Measurements from ENCODE around the gene FAM107B. TPM values are rescaled to one million over a fixed set of nuclear protein-coding genes. Genes with fewer than 3 reads are reported as not detected.

The FAM107B gene
- total and polyA plus RNA-seq, 4 donors, result 38.4 to 85.4 (median 68.9) TPM

GRCh38 chr10:14815681-14816080 lies 41.0 kb upstream of the FAM107B start:
- WGBS, 2 donors, result 82 to 83% methylated on average over 6 of the region's 6 CpGs
- no peaks in the 10 kb centered on the region for H3K36me3 ChIP-seq (ENCODE audit: control insufficient read depth in 4 of 4, insufficient read depth in 4 of 4, low read length in 4 of 4)
- H3K4me3 ChIP-seq, result no peak overlapping the region
- DNase-seq (no peak), ATAC-seq (ENCODE audit: insufficient read depth, low FRiP score) (no peak)
- no peak overlapping the region for H3K27ac ChIP-seq (ENCODE audit: low read depth in 1 of 2, low read length in 1 of 2)
- H3K27me3 ChIP-seq (ENCODE audit: control insufficient read depth in 3 of 3, insufficient read depth in 3 of 3, low read length in 2 of 3), result no peaks in the 10 kb centered on the region
- no peaks in the 10 kb centered on the region for H3K9me3 ChIP-seq (ENCODE audit: control insufficient read depth in 4 of 4, insufficient read depth in 3 of 4, low read length in 3 of 4)
- H3K4me1 ChIP-seq (ENCODE audit: control insufficient read depth in 5 of 5, insufficient read depth in 5 of 5, low read length in 5 of 5), result no peaks in the 10 kb centered on the region
- no peak for TF ChIP-seq CTCF (IDR thresholded peaks at IDR 0.05; ENCODE audit: control extremely low read depth, extremely low read depth)
- no peak overlapping the region for H3K9ac ChIP-seq (ENCODE audit: insufficient read depth in 1 of 2, low read length in 2 of 2)

- Histone ChIP-seq H3K36me3 (ENCODE audit: control insufficient read depth in 4 of 4, insufficient read depth in 4 of 4, low read length in 4 of 4) (no peaks in the 10 kb centered on the region), H3K9me3 (ENCODE audit: control insufficient read depth in 4 of 4, insufficient read depth in 3 of 4, low read length in 3 of 4) (no peaks in the 10 kb centered on the region), H3K27me3 (ENCODE audit: control insufficient read depth in 3 of 3, insufficient read depth in 3 of 3, low read length in 2 of 3) (no peaks in the 10 kb centered on the region), H3K9ac (ENCODE audit: insufficient read depth in 1 of 2, low read length in 2 of 2) (no peak overlapping the region), H3K4me1 (ENCODE audit: control insufficient read depth in 5 of 5, insufficient read depth in 5 of 5, low read length in 5 of 5) (no peaks in the 10 kb centered on the region), H3K4me3 (no peak overlapping the region), H3K27ac (ENCODE audit: low read depth in 1 of 2, low read length in 1 of 2) (no peak overlapping the region)
- no peak for ATAC-seq (ENCODE audit: insufficient read depth, low FRiP score)
- 94 to 96% methylated on average over 3 of the region's 3 CpGs for WGBS, 2 donors
- TF ChIP-seq CTCF (IDR thresholded peaks at IDR 0.05; ENCODE audit: control extremely low read depth, extremely low read depth), result no peak
- DNase-seq, result no peak
Measured at GRCh38 chr10:14812271-14812670, 37.6 kb upstream of the FAM107B start.

- 76 to 87% methylated on average over 9 of the region's 9 CpGs for WGBS, 2 donors
- Histone ChIP-seq H3K9me3 (ENCODE audit: control insufficient read depth in 4 of 4, insufficient read depth in 3 of 4, low read length in 3 of 4) (no peaks in the 10 kb centered on the region), H3K4me1 (ENCODE audit: control insufficient read depth in 5 of 5, insufficient read depth in 5 of 5, low read length in 5 of 5) (no peaks in the 10 kb centered on the region), H3K9ac (ENCODE audit: insufficient read depth in 1 of 2, low read length in 2 of 2) (no peak overlapping the region), H3K27ac (ENCODE audit: low read depth in 1 of 2, low read length in 1 of 2) (no peak overlapping the region), H3K4me3 (no peak overlapping the region), H3K27me3 (ENCODE audit: control insufficient read depth in 3 of 3, insufficient read depth in 3 of 3, low read length in 2 of 3) (no peaks in the 10 kb centered on the region), H3K36me3 (ENCODE audit: control insufficient read depth in 4 of 4, insufficient read depth in 4 of 4, low read length in 4 of 4) (no peaks in the 10 kb centered on the region)
- DNase-seq, result no peak
- TF ChIP-seq CTCF (IDR thresholded peaks at IDR 0.05; ENCODE audit: control extremely low read depth, extremely low read depth), result no peak
- ATAC-seq (ENCODE audit: insufficient read depth, low FRiP score), result no peak
Measured at GRCh38 chr10:14810969-14811953, 36.6 kb upstream of the FAM107B start.

Data from lung (tissue), 12 donors.